ENCODE results near the gene PI4KA.

DNA sequence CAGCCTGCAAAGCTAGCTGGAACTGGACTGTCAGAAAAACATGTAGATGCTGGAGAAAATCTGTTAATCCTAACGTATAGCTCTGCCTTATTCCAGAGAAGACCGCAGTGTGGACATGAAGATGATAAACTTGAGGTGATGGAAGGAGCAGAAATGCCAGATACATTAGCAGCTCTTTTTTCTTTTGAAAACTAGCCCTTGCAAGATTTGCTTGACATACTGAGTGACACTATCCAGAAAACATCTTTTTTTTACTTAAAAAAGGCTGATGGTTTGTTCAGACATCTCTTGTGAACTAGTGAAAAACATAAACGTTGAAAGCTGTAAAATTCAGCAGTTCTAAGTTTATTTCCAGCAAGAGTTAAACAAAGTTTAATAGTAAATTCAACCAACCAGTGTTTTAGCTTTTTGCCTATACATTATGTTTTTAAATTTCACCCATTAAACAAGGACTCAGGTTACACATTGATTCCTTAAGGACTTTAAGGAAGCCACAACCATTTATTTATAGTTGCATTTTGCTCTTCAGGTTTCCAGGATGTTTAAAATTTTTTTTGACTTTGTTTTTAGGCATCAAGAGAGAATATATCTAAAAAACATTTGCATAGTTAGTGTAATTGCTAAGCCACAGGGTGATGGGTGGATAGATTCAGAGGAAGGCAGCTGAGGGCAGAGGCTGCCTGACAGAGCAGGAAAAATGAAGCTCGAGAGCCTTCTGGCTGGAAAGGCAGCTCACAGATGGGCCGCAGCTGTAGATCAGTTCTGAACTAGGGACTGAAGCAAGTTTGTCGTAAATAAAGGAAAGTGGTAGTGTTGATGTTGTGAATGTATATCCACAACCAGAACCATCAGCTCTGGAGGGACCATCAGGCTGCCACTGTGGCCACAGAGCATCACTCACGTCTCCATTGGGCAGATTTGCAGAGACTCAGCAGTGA, 9.7 kb upstream of the PI4KA start:
- TF ChIP-seq, protein P1, sequence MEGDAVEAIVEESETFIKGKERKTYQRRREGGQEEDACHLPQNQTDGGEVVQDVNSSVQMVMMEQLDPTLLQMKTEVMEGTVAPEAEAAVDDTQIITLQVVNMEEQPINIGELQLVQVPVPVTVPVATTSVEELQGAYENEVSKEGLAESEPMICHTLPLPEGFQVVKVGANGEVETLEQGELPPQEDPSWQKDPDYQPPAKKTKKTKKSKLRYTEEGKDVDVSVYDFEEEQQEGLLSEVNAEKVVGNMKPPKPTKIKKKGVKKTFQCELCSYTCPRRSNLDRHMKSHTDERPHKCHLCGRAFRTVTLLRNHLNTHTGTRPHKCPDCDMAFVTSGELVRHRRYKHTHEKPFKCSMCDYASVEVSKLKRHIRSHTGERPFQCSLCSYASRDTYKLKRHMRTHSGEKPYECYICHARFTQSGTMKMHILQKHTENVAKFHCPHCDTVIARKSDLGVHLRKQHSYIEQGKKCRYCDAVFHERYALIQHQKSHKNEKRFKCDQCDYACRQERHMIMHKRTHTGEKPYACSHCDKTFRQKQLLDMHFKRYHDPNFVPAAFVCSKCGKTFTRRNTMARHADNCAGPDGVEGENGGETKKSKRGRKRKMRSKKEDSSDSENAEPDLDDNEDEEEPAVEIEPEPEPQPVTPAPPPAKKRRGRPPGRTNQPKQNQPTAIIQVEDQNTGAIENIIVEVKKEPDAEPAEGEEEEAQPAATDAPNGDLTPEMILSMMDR (conservative IDR thresholded peaks at IDR 0.05 in 1 of 2, IDR thresholded peaks at IDR 0.05 in 1 of 2; ENCODE audit: extremely low read depth in 1 of 2, insufficient read depth in 1 of 2, low read depth in 1 of 2, low read length in 2 of 2) = no peak
- TF ChIP-seq EZH2 (IDR thresholded peaks at IDR 0.05; ENCODE audit: borderline replicate concordance, low read length) = no peak

Measured in mammary epithelial cell (primary cell).